Endothelial cell of umbilical vein (primary cell): ENCODE measurements around the gene NEDD9.

Experiments used
- CTCF ChIP-seq, 2 donors: IDR thresholded peaks; 1 replicate in 1 of 2; 2 replicates in 1 of 2; pipeline ENCODE4 v1.5.1; 2011; ENCODE audit warnings: low read length in 2 of 2, mild to moderate bottlenecking in 2 of 2, moderate library complexity in 2 of 2, control low read depth in 1 of 2, inconsistent platforms in 1 of 2, low read depth in 1 of 2; ENCODE audit not compliant: insufficient read depth in 1 of 2; ENCODE audit errors: extremely low read depth in 1 of 2
- EZH2 ChIP-seq: IDR thresholded peaks from 2 replicates; pipeline ENCODE4 v1.6.1; 2012; ENCODE audit warnings: borderline replicate concordance, low read depth, mild to moderate bottlenecking, moderate library complexity, low read length, inconsistent platforms; ENCODE audit not compliant: severe bottlenecking
- FOS ChIP-seq: IDR thresholded peaks from 2 replicates; pipeline ENCODE4 v1.6.1; 2011; ENCODE audit warnings: mild to moderate bottlenecking, low read length, moderate library complexity, borderline replicate concordance; ENCODE audit not compliant: insufficient read depth
- JUN ChIP-seq: IDR thresholded peaks from 2 replicates; pipeline ENCODE4 v1.6.1; 2011; ENCODE audit warnings: borderline replicate concordance, low read depth; ENCODE audit not compliant: insufficient read length, insufficient read depth
- MYC ChIP-seq: IDR thresholded peaks from one replicate; pipeline ENCODE4 v1.6.1; 2011; ENCODE audit warnings: mild to moderate bottlenecking, low read depth, low read length
- POLR2A ChIP-seq: IDR thresholded peaks from 2 replicates; pipeline ENCODE4 v1.6.1; 2012; ENCODE audit warnings: low read depth, mild to moderate bottlenecking, control low read depth, low read length
- POLR2AphosphoS5 ChIP-seq: IDR thresholded peaks from 2 replicates; pipeline ENCODE4 v1.6.1; 2012; ENCODE audit warnings: low read depth, mild to moderate bottlenecking, control low read depth, low read length, moderate library complexity; ENCODE audit not compliant: insufficient read depth
- TF ChIP-seq, protein P1 (sequence below): IDR thresholded peaks from 2 replicates; pipeline ENCODE4 v1.6.1; 2011; ENCODE audit not compliant: insufficient read depth, insufficient read length

- no peak for TF ChIP-seq CTCF (IDR thresholded peaks at IDR 0.05; ENCODE audit: extremely low read depth in 1 of 2, insufficient read depth in 1 of 2, low read depth in 1 of 2, low read length in 2 of 2)
- TF ChIP-seq, protein P1, sequence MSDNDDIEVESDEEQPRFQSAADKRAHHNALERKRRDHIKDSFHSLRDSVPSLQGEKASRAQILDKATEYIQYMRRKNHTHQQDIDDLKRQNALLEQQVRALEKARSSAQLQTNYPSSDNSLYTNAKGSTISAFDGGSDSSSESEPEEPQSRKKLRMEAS = no peak
- no peak for TF ChIP-seq MYC
- TF ChIP-seq POLR2A = no peak
- TF ChIP-seq JUN = no peak
- TF ChIP-seq POLR2AphosphoS5 = no peak
- no peak for TF ChIP-seq EZH2
- no peak for TF ChIP-seq FOS
Measured at GRCh38 chr6:11189865-11190624, 42.4 kb downstream of the NEDD9 start.
